ENCODE results near the gene CACNA1F. TPM values are rescaled to one million over a fixed set of nuclear protein-coding genes. Genes with fewer than 3 reads are reported as not detected.
"Not testable (repeated sequence)": the region's sequence is repeated elsewhere in the genome, so short reads cannot be mapped to it uniquely, and the experiment has no call there.

CACNA1F gene
- total RNA-seq, 1 experiment from 2014 or later: not detected

- BruUV-seq (replicated peaks): TSS peak; percentile 59
- no peak overlapping the region for H3K4me2 ChIP-seq (ENCODE audit: low read length)
- DNase-seq: no peak
- H3K9ac ChIP-seq (ENCODE audit: low read length): no peak overlapping the region
- intact Hi-C loops (cut with micrococcal nuclease): no loop called here
- no peak overlapping the region for H3K4me3 ChIP-seq (ENCODE audit: low read length)
- no peak for TF ChIP-seq EZH2 (IDR thresholded peaks at IDR 0.05; ENCODE audit: low read length, unreplicated experiment)
- TF ChIP-seq EZH2phosphoT487 (IDR thresholded peaks at IDR 0.05; ENCODE audit: borderline replicate concordance, low read length): no peak
- TF ChIP-seq, protein P1, sequence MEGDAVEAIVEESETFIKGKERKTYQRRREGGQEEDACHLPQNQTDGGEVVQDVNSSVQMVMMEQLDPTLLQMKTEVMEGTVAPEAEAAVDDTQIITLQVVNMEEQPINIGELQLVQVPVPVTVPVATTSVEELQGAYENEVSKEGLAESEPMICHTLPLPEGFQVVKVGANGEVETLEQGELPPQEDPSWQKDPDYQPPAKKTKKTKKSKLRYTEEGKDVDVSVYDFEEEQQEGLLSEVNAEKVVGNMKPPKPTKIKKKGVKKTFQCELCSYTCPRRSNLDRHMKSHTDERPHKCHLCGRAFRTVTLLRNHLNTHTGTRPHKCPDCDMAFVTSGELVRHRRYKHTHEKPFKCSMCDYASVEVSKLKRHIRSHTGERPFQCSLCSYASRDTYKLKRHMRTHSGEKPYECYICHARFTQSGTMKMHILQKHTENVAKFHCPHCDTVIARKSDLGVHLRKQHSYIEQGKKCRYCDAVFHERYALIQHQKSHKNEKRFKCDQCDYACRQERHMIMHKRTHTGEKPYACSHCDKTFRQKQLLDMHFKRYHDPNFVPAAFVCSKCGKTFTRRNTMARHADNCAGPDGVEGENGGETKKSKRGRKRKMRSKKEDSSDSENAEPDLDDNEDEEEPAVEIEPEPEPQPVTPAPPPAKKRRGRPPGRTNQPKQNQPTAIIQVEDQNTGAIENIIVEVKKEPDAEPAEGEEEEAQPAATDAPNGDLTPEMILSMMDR (conservative IDR thresholded peaks at IDR 0.05; ENCODE audit: low read depth, low read length): no peak
- H3K79me2 ChIP-seq (ENCODE audit: low read length): peaks cover 28% of the 10 kb centered on the region
- ChIA-PET CTCF (no interaction called here), POLR2A (ENCODE audit: unreplicated experiment) (no interaction called here)
- no peak for ATAC-seq
- no peaks in the 10 kb centered on the region for H3F3A ChIP-seq (ENCODE audit: low read length, unreplicated experiment)
- H3K9me2 ChIP-seq (replicated peaks; ENCODE audit: low read length): no peaks in the 10 kb centered on the region
- H3K9me3 ChIP-seq (ENCODE audit: low read length): no peaks in the 10 kb centered on the region
- H3K36me3 ChIP-seq (ENCODE audit: low read depth, low read length): peaks cover 12% of the 10 kb centered on the region
- peaks cover 8% of the 10 kb centered on the region; the same call in 1 of the 2 replicates for H3K4me1 ChIP-seq (ENCODE audit: insufficient read depth, low read length)
- no peak overlapping the region for H3K27ac ChIP-seq (ENCODE audit: low read length)
- peaks cover 10% of the 10 kb centered on the region for H4K20me1 ChIP-seq (ENCODE audit: low read length)
- no peaks in the 10 kb centered on the region for H3K27me3 ChIP-seq (ENCODE audit: low read length)
- no peak overlapping the region for H2AFZ ChIP-seq (ENCODE audit: low read length)
Measured at GRCh38 chrX:49174723-49175122, 58.4 kb downstream of the CACNA1F start.

GRCh38 chrX:49173544-49173943 lies 59.6 kb downstream of the CACNA1F start:
- H2AFZ ChIP-seq (ENCODE audit: low read length); POLR2A ChIA-PET (ENCODE audit: unreplicated experiment); H3K9ac ChIP-seq (ENCODE audit: low read length); H3K9me3 ChIP-seq (ENCODE audit: low read length); ATAC-seq; intact Hi-C loops (cut with micrococcal nuclease); BruUV-seq (replicated peaks); H3K27me3 ChIP-seq (ENCODE audit: low read length); H3K27ac ChIP-seq (ENCODE audit: low read length); H3F3A ChIP-seq (ENCODE audit: low read length, unreplicated experiment); H4K20me1 ChIP-seq (ENCODE audit: low read length); H3K36me3 ChIP-seq (ENCODE audit: low read depth, low read length); H3K9me2 ChIP-seq (replicated peaks; ENCODE audit: low read length); DNase-seq; H3K4me1 ChIP-seq (ENCODE audit: insufficient read depth, low read length); CTCF ChIA-PET: not testable (repeated sequence)
- Histone ChIP-seq H3K4me2 (ENCODE audit: low read length) (peak overlapping the region; percentile 91), H3K79me2 (ENCODE audit: low read length) (peaks cover 28% of the 10 kb centered on the region), H3K4me3 (ENCODE audit: low read length) (peak overlapping the region; percentile 78; the same call in 1 of the 2 replicates)

DNA sequence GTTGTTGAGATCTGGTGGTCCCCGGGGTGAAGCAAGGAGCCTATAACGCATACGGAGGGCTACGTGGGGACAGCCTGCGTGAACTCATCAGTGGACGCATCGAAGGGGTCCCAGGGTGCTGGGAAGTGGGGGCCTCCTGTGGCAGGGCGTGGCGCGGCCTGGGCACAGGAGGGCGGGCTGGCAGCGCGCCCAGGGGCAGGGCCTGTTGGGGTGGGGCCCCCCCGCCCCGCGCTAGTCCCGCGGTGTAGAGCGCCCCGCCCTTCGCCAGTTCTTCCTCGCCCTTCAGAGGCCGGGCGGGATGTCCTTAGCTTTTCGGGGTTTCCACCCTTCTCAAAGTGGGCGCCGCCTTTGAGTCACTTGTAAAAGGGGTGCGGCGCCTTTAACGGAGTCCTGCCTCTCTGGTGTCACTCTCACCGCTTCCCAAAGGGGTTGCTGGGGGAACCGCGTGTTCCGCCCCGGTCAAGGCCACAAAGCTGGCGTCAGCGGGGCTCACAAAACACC lies 60.8 kb downstream of the CACNA1F start:
- CTCF ChIA-PET: no interaction called here
- peak; percentile 64 for DNase-seq
- Histone ChIP-seq H3K4me3 (ENCODE audit: low read length) (peak overlapping the region; percentile 78), H3K4me2 (ENCODE audit: low read length) (peak overlapping the region; percentile 91), H3K9ac (ENCODE audit: low read length) (peak overlapping the region; percentile 98), H3K4me1 (ENCODE audit: insufficient read depth, low read length) (peaks cover 14% of the 10 kb centered on the region; the same call in 1 of the 2 replicates), H3F3A (ENCODE audit: low read length, unreplicated experiment) (no peaks in the 10 kb centered on the region), H3K27me3 (ENCODE audit: low read length) (no peaks in the 10 kb centered on the region), H2AFZ (ENCODE audit: low read length) (peak overlapping the region; percentile 64), H3K9me3 (ENCODE audit: low read length) (no peaks in the 10 kb centered on the region), H4K20me1 (ENCODE audit: low read length) (peaks cover 10% of the 10 kb centered on the region), H3K27ac (ENCODE audit: low read length) (peak overlapping the region; percentile 82), H3K9me2 (replicated peaks; ENCODE audit: low read length) (no peaks in the 10 kb centered on the region), H3K79me2 (ENCODE audit: low read length) (peaks cover 28% of the 10 kb centered on the region), H3K36me3 (ENCODE audit: low read depth, low read length) (peaks cover 8% of the 10 kb centered on the region; the same call in 1 of the 2 replicates)
- TF ChIP-seq EZH2phosphoT487 (IDR thresholded peaks at IDR 0.05; ENCODE audit: borderline replicate concordance, low read length): no peak
- no peak for TF ChIP-seq EZH2 (IDR thresholded peaks at IDR 0.05; ENCODE audit: low read length, unreplicated experiment)
- TF ChIP-seq, protein P1 (conservative IDR thresholded peaks at IDR 0.05; ENCODE audit: low read depth, low read length): no peak
- intact Hi-C loops (cut with micrococcal nuclease): no loop called here
- POLR2A ChIA-PET (ENCODE audit: unreplicated experiment): interaction anchor here (0.6 kb wide), 1 partner anchor 16 kb away, joined by 5 read pairs; no protein-coding TSS in a partner anchor
- BruUV-seq (replicated peaks): no TSS peak
- peak; percentile 53 for ATAC-seq
